Mesenteric fat pad (tissue), 1 donor: Measurements from ENCODE around the gene TRAF1. TPM values are rescaled to one million over a fixed set of nuclear protein-coding genes. Genes with fewer than 3 reads are reported as not detected.

Source experiments
- DNase-seq: peaks from one replicate; pipeline ENCODE4 v3.0.0-alpha.2; 2020; ENCODE audit warnings: low spot score
- total RNA-seq: library from RNA; stranded (reverse); fragmentation: NEBNext Ultra II Directional; extraction: Animal tissue kit (Norgen Biotek cat#: 25700); gene quantifications from one replicate; pipeline ENCODE4 v1.2.1, GENCODE V29; 2021
- donor health status: DM: yes; HTN: yes; CAD: no.

Gene TRAF1
- total RNA-seq, 1 donor from 2014 or later: 1.6 TPM

DNA sequence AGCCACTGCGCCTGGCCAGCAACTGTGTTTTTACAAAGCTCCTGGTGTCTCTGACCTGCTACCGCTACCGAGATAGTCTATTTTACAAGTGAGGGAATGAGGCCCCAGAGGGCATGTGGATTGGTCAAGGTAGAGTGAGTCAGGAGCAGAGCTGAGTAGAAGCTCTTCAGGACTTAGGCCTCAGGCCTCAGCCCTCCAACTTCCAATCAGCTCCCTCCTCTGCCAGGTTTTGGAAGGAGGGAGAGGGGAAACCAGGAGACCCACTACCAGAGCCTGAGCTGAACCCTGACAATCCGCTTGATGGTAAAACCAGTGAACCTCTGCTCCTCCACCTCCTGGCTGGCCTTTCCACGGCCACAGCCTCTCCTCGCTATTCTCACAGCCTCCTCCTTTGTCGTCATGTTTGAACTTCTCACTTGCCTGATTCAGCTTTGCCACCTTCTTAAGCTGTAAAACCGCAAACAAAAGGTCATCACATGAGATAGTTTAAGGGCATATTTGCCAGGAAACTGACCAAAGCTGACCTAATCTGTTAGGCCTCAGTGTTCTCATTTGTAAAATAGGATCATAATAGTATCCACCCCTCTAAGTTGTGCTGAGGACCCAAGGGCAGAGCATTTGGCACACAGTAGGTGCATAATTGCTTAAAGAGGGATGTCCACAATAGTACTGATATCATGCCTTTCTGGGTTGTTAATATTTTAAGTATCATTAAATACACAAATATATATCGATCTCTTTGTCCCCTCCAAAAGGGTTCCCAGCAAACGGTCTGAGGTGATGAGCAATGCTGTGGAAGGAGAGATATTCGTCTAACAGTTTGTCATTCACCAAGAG, 1.7 kb downstream of the TRAF1 start:
- no peak for DNase-seq

DNA sequence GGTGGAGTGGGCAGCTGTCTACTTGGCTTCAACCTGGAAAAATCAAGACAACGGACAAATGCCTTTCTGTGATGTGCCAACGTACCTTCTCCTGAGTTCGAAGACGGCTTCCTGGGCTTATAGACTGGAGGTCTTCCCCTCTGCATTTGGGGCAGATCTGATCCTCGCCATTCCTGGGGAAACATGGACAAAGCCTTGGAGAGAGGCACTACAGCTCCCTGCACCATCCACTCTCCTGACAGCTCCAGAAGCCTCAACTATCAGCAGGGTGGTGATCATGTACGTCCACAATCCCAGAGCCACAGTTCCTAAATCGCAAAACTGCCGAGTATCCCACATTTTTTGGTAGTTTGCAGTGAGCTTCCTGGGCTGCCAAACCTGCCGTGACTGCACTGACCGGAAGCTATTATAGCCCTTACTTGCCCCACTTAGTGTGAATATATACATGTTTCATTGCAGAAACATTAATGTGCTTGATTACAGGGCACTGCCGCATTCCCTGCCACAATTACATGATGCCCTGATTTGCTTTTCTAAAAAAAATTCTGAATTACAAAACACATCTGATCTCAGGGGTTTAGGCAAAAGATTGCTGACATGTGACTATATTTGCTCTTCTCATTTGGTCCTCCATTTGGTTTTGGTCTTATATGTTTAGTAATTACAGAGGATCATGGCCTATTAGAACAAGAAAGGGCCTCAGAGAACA, 2.8 kb downstream of the TRAF1 start:
- DNase-seq: no peak

DNA sequence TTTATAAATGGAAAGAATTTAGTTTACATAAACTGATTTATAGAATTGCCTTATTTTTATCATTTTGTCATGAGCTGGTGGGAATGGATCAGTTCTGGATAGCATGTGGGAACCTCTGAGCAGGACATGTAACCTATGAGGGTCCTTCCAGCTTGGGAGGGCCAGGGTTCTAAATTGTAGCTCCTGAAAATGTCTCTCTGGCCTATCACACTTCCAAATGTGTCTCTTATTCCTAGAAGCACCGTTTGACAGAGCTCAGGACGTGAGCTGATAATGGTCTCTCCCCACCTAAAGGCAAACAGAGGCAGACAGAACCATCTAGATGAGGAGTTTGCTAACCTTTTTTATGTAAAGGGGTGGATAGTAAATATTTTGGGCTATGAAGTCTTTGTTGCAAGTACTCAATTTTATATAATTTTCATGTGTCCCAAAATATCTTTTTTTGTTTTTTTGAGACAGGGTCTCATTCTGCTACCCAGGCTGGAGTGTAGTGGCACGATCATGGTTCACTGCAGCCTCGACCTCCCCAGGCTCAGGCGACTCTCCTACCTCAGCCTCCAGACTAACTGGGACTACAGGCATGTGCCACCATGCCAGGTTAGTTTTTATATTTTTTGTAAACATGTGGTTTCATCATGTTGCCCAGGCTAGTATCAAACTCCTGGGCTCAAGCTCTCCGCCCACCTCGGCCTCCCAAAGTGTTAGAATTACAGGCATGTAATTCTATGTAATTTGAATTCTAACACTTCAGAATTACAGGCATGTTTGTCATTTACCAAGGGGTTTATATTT, 4.0 kb downstream of the TRAF1 start:
- DNase-seq: no peak

DNA sequence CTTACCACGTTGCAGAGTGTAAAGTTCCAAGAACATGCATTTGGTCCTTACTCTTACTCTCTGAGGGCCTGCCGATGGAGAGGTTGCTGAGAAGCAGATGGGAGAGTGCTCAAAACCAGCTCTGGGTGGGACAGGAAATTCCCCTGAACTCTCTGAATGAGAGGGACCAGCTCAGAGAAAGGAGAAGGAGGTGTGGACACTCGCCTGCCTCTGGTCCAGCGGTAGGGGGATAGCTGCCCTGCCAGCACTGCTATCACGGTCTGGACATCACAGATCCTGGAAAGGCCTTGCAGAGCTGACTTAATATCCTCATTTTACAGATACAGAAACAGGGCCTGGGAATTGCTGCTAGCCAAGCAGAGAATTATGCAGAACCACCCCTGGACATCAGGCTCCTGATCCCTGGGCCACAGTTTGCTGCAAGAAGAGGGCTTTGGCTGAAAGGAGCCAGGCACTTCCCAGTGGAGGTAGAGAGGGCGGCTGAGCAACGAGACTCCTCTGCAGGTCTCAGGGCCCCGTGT, 4.9 kb downstream of the TRAF1 start:
- no peak for DNase-seq

DNA sequence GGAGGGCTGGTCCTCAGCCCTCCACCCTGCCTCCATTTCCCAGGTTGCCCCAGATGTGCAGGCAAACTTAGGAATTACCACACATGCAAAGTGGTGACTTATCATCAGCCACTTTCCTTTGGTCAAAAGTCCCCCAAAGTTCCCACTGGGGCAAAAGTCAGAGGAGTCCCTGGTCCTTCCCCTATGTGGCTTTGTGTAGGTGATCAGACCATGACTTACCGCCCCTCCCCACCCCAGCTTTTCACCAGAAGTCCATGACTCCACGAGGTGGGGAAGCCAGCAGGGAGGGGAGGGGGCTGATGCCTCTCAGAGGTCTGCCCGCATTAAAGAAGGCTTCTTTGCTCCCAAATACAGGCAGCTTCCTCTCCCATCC, 5.8 kb downstream of the TRAF1 start:
- DNase-seq: no peak

DNA sequence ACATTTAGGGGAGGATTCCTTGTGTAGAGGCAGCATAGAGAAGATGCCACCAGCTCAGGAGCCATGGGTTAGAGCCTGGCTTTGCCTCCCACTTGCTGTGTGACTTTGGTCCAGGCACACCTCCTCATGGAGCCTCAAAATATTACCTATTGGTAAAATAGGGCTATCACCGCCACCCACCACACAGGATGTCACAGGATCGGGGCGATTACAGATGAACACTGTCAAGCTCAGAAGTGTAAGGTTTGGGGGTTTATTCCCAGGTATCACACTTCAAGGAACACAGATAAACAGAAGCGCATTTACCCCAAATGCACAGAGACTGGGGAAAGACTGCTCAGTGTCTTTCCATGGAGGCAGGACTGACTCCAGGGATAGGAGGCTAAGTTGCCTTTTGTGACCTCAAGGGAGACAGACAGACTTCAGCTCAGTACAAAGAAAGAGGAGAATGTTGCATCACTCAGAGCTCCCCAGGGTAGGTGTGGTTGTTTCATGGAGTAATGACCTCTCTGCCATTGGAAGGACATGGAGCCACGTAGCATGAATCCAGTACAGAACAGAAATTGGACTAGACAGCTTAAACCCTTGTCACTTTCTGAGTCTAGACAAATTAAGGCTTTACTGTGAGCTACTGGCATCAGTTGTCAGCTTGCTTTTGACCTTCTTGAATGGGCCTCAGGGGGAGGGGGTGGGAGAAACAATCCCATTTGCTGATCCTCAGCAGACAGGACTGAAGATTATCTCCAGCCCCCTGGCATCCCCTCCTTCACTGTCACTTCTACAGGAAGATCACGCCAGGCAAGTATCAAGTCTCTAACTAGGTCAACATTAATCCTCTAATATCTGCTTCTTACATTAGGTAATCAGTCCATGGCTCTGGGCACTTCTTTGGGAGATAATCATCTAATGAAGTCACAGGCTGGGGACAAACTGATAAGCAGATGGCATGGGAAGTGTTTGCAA, 6.5 kb downstream of the TRAF1 start:
- no peak for DNase-seq

DNA sequence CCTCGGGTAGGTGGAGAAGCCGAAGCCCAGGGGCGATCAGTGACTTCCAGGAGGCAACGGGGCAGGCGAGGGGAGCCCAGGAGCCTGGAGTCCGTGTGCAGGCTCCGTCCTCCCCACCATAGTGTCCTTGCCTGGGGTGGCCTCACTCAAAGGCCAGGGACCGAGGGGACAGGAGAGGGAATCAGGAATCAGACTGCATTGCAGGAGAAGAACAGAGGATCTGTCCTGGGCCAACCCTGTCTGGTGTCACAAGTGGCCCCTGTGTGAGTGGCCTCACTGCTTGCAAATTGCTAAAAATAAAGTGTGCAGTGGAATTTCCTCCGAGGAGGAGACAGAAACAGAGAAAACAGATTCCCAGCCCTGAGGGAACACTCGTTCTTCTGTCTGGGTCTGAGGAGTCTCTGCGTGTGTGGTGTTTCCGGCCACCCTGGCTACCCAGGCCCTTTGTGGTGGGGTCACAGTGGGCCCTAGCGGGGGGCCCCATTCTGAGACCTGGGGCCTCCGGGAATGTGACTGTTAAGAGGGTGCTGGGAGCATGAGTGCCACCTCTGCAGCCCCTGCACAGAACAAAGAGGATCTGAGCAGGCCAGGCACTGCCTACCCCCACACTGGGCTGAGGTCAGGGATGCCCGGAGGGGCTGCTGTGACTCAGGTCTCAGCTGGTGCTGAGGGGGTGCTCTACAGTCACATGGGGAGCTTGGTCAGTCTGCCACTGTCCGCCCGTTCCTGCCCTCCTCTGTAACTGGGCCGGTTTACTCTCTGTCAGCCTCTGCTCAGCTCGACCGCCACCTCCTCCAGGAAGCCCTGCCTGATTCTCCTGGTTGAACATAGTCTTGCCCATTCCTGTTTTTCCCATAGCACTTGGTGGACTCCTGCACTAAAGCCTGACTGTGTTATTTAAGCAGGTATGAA, 7.4 kb downstream of the TRAF1 start:
- DNase-seq: no peak

DNA sequence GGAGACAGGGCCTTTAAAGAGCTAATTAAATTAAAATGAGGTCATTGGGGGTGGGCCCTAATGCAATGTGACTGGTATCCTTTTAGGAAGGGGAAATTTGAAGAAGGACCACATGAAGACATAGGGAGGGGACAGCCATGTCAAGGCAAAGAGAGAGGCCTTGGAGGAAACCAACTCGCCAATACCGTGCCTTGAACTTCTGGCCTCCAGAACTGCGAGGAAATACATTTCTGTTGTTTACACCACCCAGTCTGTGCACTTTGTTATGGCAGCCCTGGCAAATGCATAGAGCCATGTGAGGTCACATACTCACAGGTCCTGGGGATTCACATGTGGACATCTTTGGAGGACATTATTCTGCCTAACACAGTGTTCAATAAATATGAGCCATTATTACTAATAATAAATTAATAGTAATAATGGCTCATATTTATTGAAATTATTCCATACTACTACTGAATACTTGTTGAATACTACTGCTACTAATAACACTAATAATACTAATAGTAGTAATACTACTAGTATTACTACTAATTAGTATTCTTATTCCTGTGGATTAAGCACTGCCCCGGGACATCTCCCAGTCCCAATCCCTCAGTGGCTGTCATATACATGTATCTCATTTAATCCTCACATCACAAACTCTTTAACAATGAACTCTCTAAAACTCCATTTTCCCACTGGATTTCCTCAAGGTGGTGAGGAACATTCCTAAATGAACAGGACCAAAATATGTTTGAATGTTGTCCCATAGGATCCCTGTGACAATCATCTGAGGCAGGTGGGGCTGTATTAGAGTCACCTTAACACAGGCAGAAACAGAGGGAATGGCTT, 8.4 kb downstream of the TRAF1 start:
- no peak for DNase-seq

DNA sequence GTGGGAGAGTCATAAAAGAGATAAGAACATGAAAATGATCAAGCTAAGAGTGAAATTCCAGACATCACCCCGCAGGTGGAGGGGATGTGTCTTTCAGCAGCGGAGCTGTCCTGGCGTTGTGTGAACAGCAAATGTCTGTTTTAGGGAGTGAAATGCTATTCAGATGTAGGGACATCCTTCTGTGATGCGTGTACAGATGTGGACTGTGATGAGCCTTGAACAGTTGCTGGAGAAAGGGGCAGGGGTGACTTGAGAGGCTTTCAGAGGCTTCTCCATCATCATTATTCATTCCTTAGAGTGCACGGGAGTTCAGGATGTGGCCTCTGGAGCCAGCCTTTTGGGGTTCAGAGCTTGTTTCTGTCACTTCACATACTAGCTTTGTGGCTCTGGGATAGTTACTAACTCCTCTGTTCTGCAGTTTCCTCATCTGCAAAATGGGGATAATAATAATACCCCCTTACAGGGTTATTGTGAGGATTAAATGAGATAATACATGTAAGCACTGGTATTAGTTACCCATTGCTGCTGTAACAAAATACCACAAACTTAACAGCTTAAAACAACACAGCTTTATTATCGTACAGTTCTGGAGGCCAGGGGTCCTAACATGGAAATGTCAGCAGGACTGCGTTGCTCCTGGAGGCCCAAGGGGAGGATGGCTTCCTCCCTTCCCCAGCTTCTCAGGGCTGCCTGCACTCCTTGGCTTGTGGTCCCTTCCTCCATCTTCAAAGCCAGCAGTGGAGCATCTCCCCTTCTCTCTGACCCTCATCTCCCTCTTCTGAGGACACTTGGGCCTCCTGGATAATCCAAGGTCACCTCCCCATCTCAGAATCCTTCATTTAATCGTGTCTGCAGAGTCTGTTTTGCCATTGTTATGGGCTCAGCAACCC, 9.4 kb downstream of the TRAF1 start:
- DNase-seq: no peak

DNA sequence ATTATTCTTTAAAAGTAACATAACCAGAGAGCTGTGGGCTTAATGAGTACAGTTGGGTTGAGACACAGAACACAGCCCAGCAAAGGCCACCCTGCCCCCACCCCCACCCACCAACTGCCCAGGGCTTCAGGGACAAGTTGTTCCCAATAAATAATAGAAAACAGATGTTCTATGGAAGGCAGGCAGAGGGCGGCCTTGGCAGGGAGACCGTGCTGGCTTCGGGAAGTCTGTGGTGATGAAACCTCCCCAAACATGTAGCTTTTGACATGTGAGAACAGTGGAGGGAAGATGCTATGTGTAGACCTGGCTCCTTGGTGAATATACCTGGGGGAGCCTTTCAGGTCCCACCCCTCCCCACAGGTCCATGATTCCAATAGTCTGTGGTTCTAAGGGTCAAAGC, 10.0 kb downstream of the TRAF1 start:
- DNase-seq: no peak

DNA sequence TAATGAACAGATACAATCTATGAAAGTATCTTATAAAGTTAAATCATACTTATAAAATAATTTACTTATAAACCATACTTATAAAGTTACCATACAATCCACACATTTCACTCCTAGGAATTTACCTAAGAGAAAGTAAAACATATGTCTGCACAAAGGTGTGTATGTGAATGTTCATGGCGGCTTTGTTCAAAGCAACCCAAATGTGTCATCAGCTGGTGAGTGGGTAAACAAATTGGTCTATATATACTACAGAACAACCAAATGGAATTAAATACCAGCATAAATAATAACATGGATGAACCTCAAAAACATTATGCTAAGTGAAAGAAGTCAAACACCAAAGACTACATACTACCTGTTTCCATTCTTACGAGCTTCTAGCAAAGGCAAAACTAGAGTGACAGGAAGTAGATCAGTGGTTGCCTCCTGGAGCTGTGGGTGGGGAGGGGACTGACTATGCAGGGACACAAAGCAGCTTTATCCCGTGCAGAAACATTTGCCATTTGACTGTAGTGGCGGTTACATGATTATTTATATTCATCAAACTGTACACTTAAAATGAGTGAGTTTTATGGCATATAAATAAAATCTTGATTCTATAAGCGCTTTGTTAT, 10.6 kb downstream of the TRAF1 start:
- DNase-seq: no peak

DNA sequence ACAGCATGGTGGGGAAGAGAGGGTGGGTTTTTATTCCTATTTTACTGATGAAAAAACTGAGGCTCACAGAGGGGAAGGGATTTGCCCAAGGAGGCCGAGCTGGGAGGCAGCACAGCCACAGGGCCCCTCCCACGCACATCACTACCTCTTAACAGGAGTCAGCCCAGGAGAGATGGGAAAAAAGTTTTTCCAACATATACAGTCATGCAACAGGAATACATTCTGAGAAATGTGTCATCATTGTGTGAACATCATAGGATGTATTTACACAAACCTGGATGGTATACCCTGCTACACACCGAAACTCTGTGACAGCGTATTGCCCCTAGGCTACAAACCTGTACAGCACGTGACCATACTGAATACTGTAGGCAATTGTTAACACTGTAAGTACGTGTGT, 11.6 kb downstream of the TRAF1 start:
- DNase-seq: no peak

DNA sequence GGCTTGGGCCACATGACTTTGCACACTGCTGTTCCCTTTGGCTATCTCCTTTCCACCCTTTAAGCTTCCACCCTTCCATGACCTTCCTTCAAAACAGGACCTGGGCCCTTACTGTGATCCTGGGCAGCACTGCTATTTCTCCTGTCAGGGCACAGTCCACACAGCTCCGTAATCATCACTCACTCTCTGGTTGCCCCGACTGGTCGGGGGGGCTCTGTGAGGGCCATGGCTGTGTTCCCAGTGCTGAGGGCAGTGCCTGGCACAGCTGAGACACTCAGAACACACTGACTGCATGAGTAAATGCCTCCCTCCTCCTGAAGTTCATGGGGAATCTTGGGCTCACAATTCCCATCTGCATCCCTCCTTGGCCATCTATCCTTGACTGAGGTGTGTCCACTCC, 12.2 kb downstream of the TRAF1 start:
- no peak for DNase-seq

DNA sequence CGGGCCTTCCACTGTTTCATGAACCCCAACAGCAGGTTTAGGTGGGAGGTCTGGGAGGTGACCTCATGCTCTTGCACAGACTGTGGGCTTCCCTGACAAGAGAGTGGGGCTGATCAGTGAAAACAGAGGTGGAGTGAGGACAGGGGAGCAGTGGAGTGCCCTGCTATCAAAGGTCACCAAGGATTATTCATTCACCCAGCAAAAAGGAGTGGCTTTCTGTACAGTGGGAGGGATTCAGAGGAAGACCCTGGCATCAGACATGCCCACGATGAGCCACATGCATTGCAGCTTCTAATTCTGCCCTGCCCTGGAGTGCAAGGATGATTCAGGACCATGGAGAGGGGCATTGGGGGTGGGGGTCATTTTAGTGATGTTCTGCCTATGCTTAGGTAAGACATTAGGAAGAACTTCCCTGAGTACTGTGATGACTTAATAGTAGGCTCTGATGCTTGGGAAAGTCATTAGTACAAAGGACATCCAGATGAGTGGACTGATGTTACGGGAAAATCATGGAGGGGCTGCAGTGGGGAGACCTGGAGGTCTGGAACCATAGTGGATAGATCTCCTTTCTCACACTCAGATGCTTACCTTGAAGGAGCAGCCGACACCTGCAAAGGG, 12.8 kb downstream of the TRAF1 start:
- no peak for DNase-seq

DNA sequence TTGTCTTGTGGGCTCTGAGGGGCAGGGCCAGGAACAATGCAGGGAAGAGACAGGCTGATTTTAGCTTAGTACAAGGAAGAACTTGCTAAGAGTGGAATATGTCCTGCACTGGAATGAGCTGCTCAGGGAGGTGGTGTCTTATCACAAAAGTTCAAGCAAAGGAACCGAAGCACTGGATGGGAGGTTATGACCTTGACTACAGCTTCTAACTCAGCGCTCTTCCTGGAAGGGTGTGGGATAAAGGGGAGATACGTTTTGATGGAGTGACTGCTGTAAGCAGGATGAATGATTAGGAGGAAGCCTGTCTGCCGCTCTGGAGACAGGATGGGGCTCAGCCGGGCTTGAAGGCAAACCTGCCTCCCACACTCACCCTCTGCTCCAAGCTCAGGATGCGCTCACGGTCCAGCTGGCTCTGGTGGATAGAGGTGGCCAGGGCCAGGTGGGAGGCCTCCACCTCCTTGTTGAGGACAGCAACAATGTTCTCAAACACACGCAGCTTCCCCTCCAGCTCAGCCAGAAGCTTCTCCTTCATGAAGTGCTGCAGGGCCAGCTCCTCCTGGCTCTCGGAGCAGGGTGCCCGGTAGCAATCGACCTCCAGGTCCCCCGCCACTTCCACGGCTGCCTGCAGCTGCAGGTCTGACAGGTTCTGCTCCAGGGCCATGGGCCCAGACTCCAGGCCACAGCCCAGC, 13.5 kb downstream of the TRAF1 start:
- no peak for DNase-seq

DNA sequence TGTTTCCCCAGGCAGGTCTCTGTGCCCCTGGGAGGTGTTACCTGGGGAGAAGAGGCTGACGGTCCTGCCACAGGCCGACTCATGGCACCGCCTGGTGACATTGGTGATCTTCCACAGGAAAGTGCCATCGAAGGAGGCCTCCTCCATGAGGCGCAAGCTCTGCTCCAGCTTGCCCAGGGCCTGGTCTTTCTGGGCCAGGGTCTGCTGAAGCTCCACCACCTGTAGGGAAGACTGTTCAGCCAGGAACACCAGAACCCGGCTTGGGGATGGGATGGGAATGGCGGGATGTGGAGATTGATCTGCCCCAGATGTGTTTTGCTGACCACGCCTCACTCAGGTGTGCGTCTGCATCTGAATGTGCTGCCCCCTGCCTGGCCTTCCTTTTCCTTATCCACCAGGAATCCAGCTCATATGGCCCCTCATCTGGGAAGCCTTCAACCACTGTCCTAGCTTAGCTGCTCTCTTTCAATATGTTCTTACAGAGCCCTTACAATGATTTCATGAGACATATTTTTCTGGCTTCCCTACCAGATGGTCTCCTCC, 15.2 kb downstream of the TRAF1 start:
- DNase-seq: no peak
